Embryonic facial prominence (tissue), 1 donor: ENCODE results near the gene HNRNPU.

ENCODE experiments used
- DNase-seq: peaks from one replicate; pipeline ENCODE4 v3.0.0-alpha.2; 2016; ENCODE audit errors: extremely low spot score

The HNRNPU gene

GRCh38 chr1:244864253-244865027 lies at the start of gene HNRNPU:
TSS of gene HNRNPU (minus strand) at chr1:244864543. CDS start at chr1:244864307, 236 bp downstream.
- peak; percentile 97 for DNase-seq

GRCh38 chr1:244913806-244914205 lies 49.5 kb upstream of the HNRNPU start:
- no peak for DNase-seq

GRCh38 chr1:244904119-244904518 lies 39.8 kb upstream of the HNRNPU start:
- DNase-seq = no peak

- DNase-seq = no peak
Observed at GRCh38 chr1:244901400-244902015, 37.2 kb upstream of the HNRNPU start.

- DNase-seq = no peak
Observed at GRCh38 chr1:244897476-244898254, 33.3 kb upstream of the HNRNPU start.

GRCh38 chr1:244896550-244896949 lies 32.2 kb upstream of the HNRNPU start:
- no peak for DNase-seq

- DNase-seq = no peak
Observed at GRCh38 chr1:244893836-244894235, 29.5 kb upstream of the HNRNPU start.

GRCh38 chr1:244887281-244887680 lies 22.9 kb upstream of the HNRNPU start:
- DNase-seq = no peak

GRCh38 chr1:244881552-244882280 lies 17.4 kb upstream of the HNRNPU start:
- DNase-seq = no peak

GRCh38 chr1:244878681-244879080 lies 14.3 kb upstream of the HNRNPU start:
- DNase-seq = no peak

- DNase-seq = no peak
Observed at GRCh38 chr1:244876228-244876910, 12.0 kb upstream of the HNRNPU start.

GRCh38 chr1:244874974-244875579 lies 10.7 kb upstream of the HNRNPU start:
- no peak for DNase-seq

- no peak for DNase-seq
Observed at GRCh38 chr1:244869950-244870349, 5.6 kb upstream of the HNRNPU start.

GRCh38 chr1:244869364-244869827 lies 5.1 kb upstream of the HNRNPU start:
- DNase-seq = no peak

- no peak for DNase-seq
Observed at GRCh38 chr1:244868484-244869363, 4.4 kb upstream of the HNRNPU start.

- no peak for DNase-seq
Observed at GRCh38 chr1:244866355-244866754, 2.0 kb upstream of the HNRNPU start.

- DNase-seq = no peak
Observed at GRCh38 chr1:244865820-244866219, 1.5 kb upstream of the HNRNPU start.

GRCh38 chr1:244865028-244865371 lies 657 bp upstream of the HNRNPU start:
- DNase-seq = no peak

GRCh38 chr1:244863491-244864252 lies 671 bp downstream of the HNRNPU start:
- no peak for DNase-seq
